Smooth muscle cell of trachea (primary cell): ENCODE data around the gene MPV17L2. TPM values are rescaled to one million over a fixed set of nuclear protein-coding genes. Genes with fewer than 3 reads are reported as not detected.

Experiments used
- total RNA-seq: library from RNA; depleted of rRNA; stranded (reverse); fragments of >200 nt; gene quantifications from 2 replicates; pipeline ENCODE4 v1.2.1, GENCODE V29; 2014

MPV17L2 gene
- total RNA-seq, result 6.7 and 9.3 TPM in 2 replicates

DNA sequence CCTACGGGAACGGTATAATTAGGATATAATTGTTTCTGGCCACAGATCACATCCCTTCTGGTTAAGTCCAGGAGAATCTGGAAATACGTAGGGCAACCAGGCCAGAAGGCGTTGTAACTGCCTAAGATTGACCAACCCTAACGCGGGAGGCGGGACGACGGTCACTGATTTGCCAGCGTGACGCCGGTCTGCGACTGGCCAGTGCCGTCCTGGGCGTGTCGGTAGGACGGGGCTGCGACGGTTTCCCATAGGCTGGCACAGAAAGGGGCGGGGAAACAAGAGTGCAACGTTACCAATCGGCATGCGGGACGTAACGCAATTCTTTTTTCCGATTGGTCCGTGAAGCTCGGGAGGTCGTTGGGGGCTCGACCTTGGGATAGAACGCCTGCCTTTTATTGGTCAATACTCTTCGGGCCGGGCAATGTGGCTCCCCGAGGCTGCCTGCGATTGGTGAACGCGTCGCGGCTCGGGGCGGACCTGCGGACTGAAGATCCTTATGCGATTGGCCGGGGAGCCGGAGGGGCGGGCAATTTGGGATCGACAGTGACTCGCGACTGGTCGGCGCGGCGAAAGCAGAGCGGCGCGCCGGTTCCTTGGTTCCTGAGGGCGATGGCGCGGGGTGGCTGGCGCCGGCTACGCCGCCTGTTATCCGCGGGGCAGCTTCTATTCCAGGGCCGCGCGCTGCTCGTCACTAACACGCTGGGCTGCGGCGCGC lies at the start of gene MPV17L2:
Gene MPV17L2 (plus strand): TSS at position 546 of the 715 bp plus-strand sequence. CDS start 64 bp downstream, at position 610.

DNA sequence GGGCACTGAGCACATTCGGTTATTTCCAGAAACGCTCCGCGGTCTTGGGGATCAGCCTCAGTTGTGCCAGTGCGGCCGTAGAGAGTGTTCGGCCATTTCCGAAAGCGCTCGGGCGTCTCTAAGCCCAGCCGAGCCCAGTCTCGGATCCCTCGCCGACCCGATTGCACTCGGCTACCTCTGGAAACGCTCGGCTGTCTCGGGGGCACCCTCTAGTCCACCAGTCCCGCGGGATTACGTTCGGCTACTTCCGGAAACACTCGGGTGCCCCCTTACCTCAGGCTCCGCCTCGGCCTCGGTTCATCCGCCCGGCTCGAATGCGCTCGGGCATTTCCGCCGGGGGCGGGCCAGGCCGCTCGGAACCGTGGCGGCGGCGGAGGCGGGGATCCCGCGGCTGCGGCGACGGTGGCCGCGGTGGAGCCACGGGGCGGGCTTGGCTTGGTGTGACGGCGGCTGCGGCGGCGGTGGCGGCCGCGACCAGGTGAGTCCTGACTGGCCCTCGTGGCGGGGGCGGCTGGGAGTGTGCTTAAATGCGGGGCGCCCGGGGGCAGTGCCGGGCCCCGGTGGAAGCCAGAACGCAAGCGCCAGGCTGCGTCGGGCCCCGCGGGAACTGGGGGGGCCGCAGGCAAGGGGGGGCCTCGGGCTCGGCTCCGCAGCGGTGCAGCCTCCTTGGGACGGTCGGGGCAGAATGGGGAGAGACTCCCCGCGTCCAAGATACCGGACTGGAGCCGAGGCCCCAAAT lies 40.0 kb upstream of the MPV17L2 start, which contains the start of gene PIK3R2:
Gene PIK3R2 (plus strand): TSS at position 347 of the 739 bp plus-strand sequence. CDS start 2,717 bp downstream, outside the sequence.

GRCh38 chr19:18173572-18174288 lies 19.3 kb upstream of the MPV17L2 start, which contains the start of gene IFI30:
TSS of gene IFI30 (plus strand) at chr19:18173813. CDS start at chr19:18173842, 29 bp downstream.

GRCh38 chr19:18203863-18204393 lies 10.9 kb downstream of the MPV17L2 start, which contains the start of gene RAB3A:
TSS of gene RAB3A (minus strand) at chr19:18204042. CDS start at chr19:18202740, 1,302 bp downstream.

DNA sequence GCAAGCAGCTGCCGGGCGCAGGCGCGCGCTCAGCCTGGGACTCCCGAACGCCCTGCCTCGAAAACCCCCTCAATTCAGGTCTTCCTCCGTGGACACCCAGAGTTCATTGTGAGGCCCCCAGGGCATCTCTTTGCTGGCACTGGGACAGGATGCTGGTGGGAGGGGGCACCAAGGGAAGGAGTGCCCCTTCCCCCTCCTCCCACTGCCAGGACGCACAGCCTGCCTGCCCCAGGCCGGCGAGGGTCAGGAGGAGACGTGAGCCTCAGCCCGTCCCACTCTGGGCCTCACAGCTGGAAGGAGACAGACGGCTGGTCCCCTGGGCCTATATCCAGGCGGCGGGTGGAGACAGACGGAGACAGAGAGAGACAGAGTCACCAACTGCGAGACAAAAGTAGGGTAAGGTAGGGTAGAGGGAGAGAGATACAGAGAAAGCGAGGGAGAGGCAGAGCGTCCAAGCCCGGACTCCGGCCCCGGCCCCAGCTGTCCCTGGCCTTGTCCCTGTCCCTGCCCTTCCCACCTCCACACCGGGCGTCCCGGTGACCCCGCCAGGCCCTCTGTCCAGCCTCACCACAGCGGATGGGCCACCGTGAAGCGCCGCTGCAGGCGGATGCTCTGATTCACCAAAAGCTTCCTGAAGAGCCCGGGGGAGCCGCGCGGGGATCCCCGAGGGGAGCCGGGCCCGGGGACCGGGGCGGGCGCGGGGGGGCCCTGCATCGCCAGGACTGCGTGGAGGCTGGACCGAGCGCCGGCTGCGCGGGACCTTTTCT lies 32.9 kb downstream of the MPV17L2 start, which contains the start of gene PDE4C:
Gene PDE4C (minus strand): TSS at position 737 of the 767 bp plus-strand sequence. CDS start 23 bp downstream, at position 714.

Other genes starting within 250 kb of the MPV17L2 start
- 0.15 and 0.50 TPM in 2 replicates for gene KCNN1, start 226.1 kb upstream of the MPV17L2 start, total RNA-seq
- gene ARRDC2, start 185.0 kb upstream of the MPV17L2 start, total RNA-seq, result 7.1 and 7.3 TPM in 2 replicates
- 0.15 and 0.33 TPM in 2 replicates for gene IL12RB1, start 106.3 kb upstream of the MPV17L2 start, total RNA-seq
- 3.8 and 6.0 TPM in 2 replicates for gene MAST3, start 95.4 kb upstream of the MPV17L2 start, total RNA-seq
- gene PIK3R2, start 40.1 kb upstream of the MPV17L2 start, total RNA-seq, result 21.5 and 50.6 TPM in 2 replicates
- 17.2 and 23.0 TPM in 2 replicates for gene IFI30, start 19.4 kb upstream of the MPV17L2 start, total RNA-seq
- 2.0 and 5.5 TPM in 2 replicates for gene RAB3A, start 10.8 kb downstream of the MPV17L2 start, total RNA-seq
- gene PDE4C, start 33.2 kb downstream of the MPV17L2 start, total RNA-seq, result 0.87 and 6.0 TPM in 2 replicates
- gene IQCN, start 81.2 kb downstream of the MPV17L2 start, total RNA-seq, result 1.8 and 1.9 TPM in 2 replicates
- gene JUND, start 88.4 kb downstream of the MPV17L2 start, total RNA-seq, result 156 and 224 TPM in 2 replicates
- gene LSM4, start 129.9 kb downstream of the MPV17L2 start, total RNA-seq, result 131 and 245 TPM in 2 replicates
- gene PGPEP1, start 147.4 kb downstream of the MPV17L2 start, total RNA-seq, result 39.9 and 82.7 TPM in 2 replicates
- gene GDF15, start 192.9 kb downstream of the MPV17L2 start, total RNA-seq, result 37.7 and 138 TPM in 2 replicates
- 0.15 and 0.50 TPM in 2 replicates for gene LRRC25, start 204.4 kb downstream of the MPV17L2 start, total RNA-seq
- gene SSBP4, start 226.2 kb downstream of the MPV17L2 start, total RNA-seq, result 69.7 and 112 TPM in 2 replicates
- gene ISYNA1, start 244.9 kb downstream of the MPV17L2 start, total RNA-seq, result 8.1 and 26.5 TPM in 2 replicates